PC-9 (cell line): ENCODE measurements around the gene EHD2. TPM values are rescaled to one million over a fixed set of nuclear protein-coding genes. Genes with fewer than 3 reads are reported as not detected.

Experiments
- BruUV-seq: library from RNA; stranded (reverse); fragments of 400-500 nt; replicated peaks from 2 replicates; lab custom pipeline; 2021; lab: Mats Ljungman, UMichigan
- CTCF ChIA-PET: fragments of 300-600 bp; sonication (Branson Sonifier 250); formaldehyde crosslinking; loops from one replicate; lab custom pipeline; 2022; ENCODE audit warnings: antibody characterized with exemption; lab: Charles Lee
- POLR2A ChIA-PET: fragments of 300-600 bp; sonication (Branson Sonifier 250); formaldehyde crosslinking; loops from one replicate; lab custom pipeline; 2022; ENCODE audit warnings: antibody characterized with exemption; ENCODE audit not compliant: unreplicated experiment; lab: Charles Lee
- DNase-seq, 2 experiments: peaks; one replicate each; pipeline versions ENCODE4 v3.0.0 to v3.0.0-alpha.2; 2015 to 2022; ENCODE audit warnings: mixed read lengths in 1 of 2
- H2AFZ ChIP-seq: fragments of 200-600 bp; sonication (generic); 2 replicates; pipeline ENCODE4 v1.8.1; 2017; ENCODE audit warnings: antibody characterized with exemption
- H3F3A ChIP-seq: fragments of 200-600 bp; sonication (generic); 2 replicates; pipeline ENCODE4 v1.8.1; 2017; ENCODE audit warnings: antibody characterized with exemption, mild to moderate bottlenecking, low read depth; ENCODE audit not compliant: insufficient read depth
- H3K27ac ChIP-seq: fragments of 200-600 bp; sonication (generic); 2 replicates; pipeline ENCODE4 v1.6.1; 2016; ENCODE audit warnings: mixed run types
- H3K27me3 ChIP-seq: fragments of 200-600 bp; sonication (generic); 2 replicates; pipeline ENCODE4 v1.6.1; 2016; ENCODE audit warnings: low read depth, mixed run types; ENCODE audit not compliant: insufficient read depth
- H3K36me3 ChIP-seq: fragments of 200-600 bp; sonication (generic); 2 replicates; pipeline ENCODE4 v1.6.1; 2016; ENCODE audit warnings: low read depth, mixed run types
- H3K4me1 ChIP-seq: fragments of 200-600 bp; sonication (generic); replicated peaks from 2 replicates; pipeline ENCODE4 v1.6.1; 2016; ENCODE audit warnings: mixed run types; ENCODE audit not compliant: insufficient read depth
- H3K4me2 ChIP-seq: fragments of 200-600 bp; sonication (generic); 2 replicates; pipeline ENCODE4 v1.6.1; 2017; ENCODE audit warnings: mixed run types
- H3K4me3 ChIP-seq: fragments of 200-600 bp; sonication (generic); 2 replicates; pipeline ENCODE4 v1.6.1; 2016; ENCODE audit warnings: mixed run types
- H3K79me2 ChIP-seq: fragments of 200-600 bp; sonication (generic); 2 replicates; pipeline ENCODE4 v1.6.1; 2017; ENCODE audit warnings: low read depth, mixed run types
- H3K9me2 ChIP-seq: fragments of 200-600 bp; sonication (generic); 2 replicates; pipeline ENCODE4 v1.8.1; 2017; ENCODE audit warnings: mild to moderate bottlenecking; ENCODE audit not compliant: insufficient read depth
- H3K9me3 ChIP-seq: fragments of 200-600 bp; sonication (generic); 2 replicates; pipeline ENCODE4 v1.8.1; 2016; ENCODE audit warnings: low read depth; ENCODE audit not compliant: insufficient read depth
- H4K20me1 ChIP-seq: fragments of 200-600 bp; sonication (generic); 2 replicates; pipeline ENCODE4 v1.8.1; 2017; ENCODE audit not compliant: insufficient read depth
- EZH2 ChIP-seq: fragments of 200-600 bp; sonication (generic); IDR thresholded peaks from 2 replicates; pipeline ENCODE4 v1.8.0; 2017; ENCODE audit warnings: antibody characterized with exemption, low read depth
- intact Hi-C: fragments of 100-400 bp; cut with micrococcal nuclease; formaldehyde crosslinking; loops from one replicate; pipeline ENCODE4 v1.10.0; 2022; ENCODE audit not compliant: unreplicated experiment
- total RNA-seq: library from RNA; stranded (reverse); gene quantifications from 2 replicates; pipeline ENCODE4 v1.2.3, GENCODE V29; 2021
- TF ChIP-seq, protein P1 (sequence below): fragments of 200-600 bp; sonication (generic); conservative IDR thresholded peaks from 2 replicates; pipeline ENCODE4 v1.6.1; 2017; ENCODE audit warnings: mixed run types, antibody characterized with exemption, mild to moderate bottlenecking, moderate library complexity

Gene EHD2
- total RNA-seq, 1 experiment from 2014 or later, result 25.6 TPM

DNA sequence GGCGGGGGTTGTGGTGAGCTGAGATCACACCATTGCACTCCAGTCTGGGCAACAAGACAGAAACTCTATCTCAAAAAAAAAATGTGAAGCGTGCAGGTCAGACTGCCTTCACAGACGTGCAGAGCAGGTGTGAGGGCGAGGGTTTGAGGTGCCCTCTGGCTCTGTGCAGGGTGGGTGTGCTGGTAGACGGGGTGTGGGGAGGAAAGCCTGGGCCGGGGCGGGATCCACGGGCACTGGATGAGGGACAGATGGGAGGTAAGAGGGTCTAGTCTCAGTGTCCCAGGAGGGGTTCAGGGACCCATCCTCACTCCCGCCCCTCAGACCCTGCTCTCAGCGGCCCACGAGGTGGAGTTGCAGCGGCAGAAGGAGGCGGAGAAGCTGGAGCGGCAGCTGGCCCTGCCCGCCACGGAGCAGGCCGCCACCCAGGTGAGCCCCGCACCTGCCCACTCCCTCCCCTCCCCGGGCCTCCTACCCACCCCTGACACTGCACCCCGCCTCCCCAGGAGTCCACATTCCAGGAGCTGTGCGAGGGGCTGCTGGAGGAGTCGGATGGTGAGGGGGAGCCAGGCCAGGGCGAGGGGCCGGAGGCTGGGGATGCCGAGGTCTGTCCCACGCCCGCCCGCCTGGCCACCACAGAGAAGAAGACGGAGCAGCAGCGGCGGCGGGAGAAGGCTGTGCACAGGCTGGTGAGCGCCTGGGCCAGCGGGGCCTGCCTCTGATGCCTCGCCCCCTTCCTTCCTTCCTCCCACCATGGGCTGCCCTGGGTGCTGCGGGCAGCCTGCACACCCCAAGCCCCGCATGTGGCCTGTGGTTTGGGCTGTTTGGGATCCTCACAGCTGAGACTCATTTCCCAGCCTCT, 41.2 kb downstream of the EHD2 start:
- CTCF ChIA-PET, result no interaction called here
- Histone ChIP-seq H2AFZ (no peak overlapping the region), H3F3A (peaks cover 40% of the 10 kb centered on the region; the same call in 1 of the 2 replicates), H3K9me3 (no peaks in the 10 kb centered on the region), H3K4me2 (no peak overlapping the region), H3K36me3 (peaks cover 50% of the 10 kb centered on the region), H4K20me1 (peaks cover 37% of the 10 kb centered on the region), H3K4me3 (no peak overlapping the region), H3K4me1 (no peaks in the 10 kb centered on the region), H3K27me3 (no peaks in the 10 kb centered on the region), H3K9me2 (no peaks in the 10 kb centered on the region), H3K79me2 (peaks cover 9% of the 10 kb centered on the region), H3K27ac (no peak overlapping the region)
- no peak for DNase-seq
- intact Hi-C loops, result no loop called here
- TF ChIP-seq EZH2, result no peak
- TF ChIP-seq, protein P1, sequence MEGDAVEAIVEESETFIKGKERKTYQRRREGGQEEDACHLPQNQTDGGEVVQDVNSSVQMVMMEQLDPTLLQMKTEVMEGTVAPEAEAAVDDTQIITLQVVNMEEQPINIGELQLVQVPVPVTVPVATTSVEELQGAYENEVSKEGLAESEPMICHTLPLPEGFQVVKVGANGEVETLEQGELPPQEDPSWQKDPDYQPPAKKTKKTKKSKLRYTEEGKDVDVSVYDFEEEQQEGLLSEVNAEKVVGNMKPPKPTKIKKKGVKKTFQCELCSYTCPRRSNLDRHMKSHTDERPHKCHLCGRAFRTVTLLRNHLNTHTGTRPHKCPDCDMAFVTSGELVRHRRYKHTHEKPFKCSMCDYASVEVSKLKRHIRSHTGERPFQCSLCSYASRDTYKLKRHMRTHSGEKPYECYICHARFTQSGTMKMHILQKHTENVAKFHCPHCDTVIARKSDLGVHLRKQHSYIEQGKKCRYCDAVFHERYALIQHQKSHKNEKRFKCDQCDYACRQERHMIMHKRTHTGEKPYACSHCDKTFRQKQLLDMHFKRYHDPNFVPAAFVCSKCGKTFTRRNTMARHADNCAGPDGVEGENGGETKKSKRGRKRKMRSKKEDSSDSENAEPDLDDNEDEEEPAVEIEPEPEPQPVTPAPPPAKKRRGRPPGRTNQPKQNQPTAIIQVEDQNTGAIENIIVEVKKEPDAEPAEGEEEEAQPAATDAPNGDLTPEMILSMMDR, result no peak
- BruUV-seq, result no TSS peak
- POLR2A ChIA-PET, result no interaction called here

DNA sequence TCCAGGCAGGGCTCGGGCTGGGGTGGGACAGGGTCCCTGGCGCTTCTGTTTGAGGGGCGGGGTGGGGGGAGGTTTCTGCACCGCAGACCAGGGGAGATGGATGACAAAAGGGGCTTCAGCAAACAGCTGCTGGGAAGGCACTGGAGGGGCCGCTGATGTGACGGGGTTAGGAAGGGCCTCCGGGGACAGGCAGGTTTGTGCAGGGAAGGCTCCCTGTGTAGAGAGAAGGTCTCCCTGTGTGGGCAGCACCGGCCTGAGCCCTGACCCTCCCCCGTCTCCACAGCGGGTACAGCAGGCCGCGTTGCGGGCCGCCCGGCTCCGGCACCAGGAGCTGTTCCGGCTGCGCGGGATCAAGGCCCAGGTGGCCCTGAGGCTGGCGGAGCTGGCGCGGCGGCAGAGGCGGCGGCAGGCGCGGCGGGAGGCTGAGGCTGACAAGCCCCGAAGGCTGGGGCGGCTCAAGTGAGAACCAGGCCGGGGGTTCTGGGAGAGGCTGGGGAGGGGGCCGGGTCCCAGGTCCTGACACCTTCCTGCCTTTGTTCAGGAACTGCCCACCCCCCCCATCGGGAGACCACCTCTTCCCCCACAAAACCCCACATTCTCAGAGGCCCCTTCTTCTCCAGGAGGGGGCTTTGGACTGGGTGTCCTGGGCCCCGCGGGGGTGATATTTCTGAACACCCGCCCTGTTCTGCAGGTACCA, 42.0 kb downstream of the EHD2 start:
- Histone ChIP-seq H4K20me1 (peaks cover 29% of the 10 kb centered on the region), H3K27me3 (no peaks in the 10 kb centered on the region), H3F3A (peaks cover 37% of the 10 kb centered on the region; the same call in 1 of the 2 replicates), H3K4me3 (no peak overlapping the region), H3K9me3 (no peaks in the 10 kb centered on the region), H3K36me3 (peaks cover 42% of the 10 kb centered on the region), H3K79me2 (0 out of 2 replicates have a peak, but pooled peaks cover 1% of the 10 kb centered on the region), H3K27ac (no peak overlapping the region), H3K4me1 (no peaks in the 10 kb centered on the region), H3K4me2 (no peak overlapping the region), H2AFZ (no peak overlapping the region), H3K9me2 (no peaks in the 10 kb centered on the region)
- TF ChIP-seq, protein P1, result no peak
- TF ChIP-seq EZH2, result no peak
- DNase-seq, result no peak
- intact Hi-C loops, result no loop called here
- CTCF ChIA-PET, result no interaction called here
- POLR2A ChIA-PET, result no interaction called here
- no TSS peak for BruUV-seq

DNA sequence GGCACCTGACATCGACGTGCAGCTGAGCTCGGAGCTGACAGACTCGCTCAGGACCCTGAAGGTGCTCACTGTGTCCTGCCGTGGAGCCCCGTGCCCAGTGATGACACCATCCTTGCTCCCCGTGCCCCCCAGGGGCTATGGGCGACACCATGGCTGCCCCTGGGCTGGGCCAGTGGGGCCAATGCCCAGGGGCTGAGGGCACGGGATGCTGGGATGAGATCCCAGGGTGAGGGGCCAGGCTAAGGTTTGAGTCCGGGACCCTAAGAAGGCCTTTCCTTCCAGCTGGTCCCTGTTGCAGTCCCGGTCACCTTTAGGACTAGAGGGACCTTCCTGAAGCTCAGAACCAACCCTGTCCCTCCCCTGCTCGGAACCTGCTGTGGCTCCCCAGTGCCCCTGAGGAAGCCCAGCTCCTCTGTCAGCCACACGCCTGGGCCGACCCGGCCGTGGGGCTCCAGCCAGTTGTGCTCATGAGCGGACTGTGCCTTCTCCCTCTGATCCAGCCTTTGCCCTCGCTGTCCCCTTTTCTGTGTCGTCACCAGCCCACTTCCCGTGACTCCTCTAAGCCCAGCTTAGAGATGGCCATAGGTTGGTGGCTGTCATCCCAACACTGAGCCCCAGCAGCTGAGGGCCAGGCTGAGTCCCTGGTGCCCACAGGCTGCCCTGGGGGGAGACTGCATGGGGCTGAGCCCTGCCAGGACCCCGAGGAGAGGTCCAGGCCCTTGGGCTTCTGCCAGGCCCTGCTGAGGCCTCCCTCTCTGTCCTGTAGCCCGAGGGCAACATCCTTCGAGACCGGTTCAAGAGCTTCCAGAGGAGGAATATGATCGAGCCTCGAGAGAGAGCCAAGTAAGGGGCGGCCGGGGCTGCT, 42.8 kb downstream of the EHD2 start:
- intact Hi-C loops, result no loop called here
- POLR2A ChIA-PET, result no interaction called here
- CTCF ChIA-PET, result no interaction called here
- Histone ChIP-seq H3K36me3 (peaks cover 39% of the 10 kb centered on the region), H3K4me1 (no peaks in the 10 kb centered on the region), H3F3A (peaks cover 45% of the 10 kb centered on the region), H3K4me3 (no peak overlapping the region), H3K9me3 (no peaks in the 10 kb centered on the region), H3K27me3 (no peaks in the 10 kb centered on the region), H3K9me2 (no peaks in the 10 kb centered on the region), H3K27ac (no peak overlapping the region), H4K20me1 (peaks cover 28% of the 10 kb centered on the region), H2AFZ (no peak overlapping the region), H3K4me2 (no peak overlapping the region), H3K79me2 (no peaks in the 10 kb centered on the region)
- no peak for TF ChIP-seq EZH2
- TF ChIP-seq, protein P1, result no peak
- BruUV-seq, result no TSS peak
- no peak for DNase-seq
